ENCODE measurements around the gene ERICH6B.

The ERICH6B gene

DNA sequence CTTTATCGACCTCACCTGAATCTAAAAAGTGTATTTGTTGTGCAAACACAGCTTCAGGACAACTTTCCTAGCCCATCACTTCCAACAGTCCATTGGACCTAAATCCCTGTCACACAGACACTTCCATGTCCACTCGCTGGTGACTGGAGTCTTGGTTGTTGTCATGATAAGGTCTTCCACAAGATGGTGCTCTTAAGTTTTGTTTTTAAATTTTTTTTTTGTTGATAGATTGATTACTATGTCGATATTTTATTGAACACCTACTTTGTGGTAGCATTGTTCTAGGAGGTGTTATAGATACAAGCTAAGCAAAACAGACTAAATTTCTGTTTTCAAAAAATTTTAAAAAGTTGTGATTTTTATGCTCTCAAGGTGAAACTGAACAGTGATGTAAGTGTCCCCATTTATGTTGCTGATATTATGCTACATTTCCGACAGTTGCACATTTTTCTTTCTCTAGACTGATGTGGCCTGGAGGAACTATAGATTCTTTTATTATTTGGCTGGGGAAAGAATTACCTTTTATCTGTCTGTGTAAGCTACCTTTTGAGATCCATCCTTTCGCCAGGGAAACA, 8.1 kb upstream of the ERICH6B start:
- peak; percentile 68; the same call in 2 of the 3 replicates for ATAC-seq
- TF ChIP-seq TOX (CRISPR knock-in tag; IDR thresholded peaks at IDR 0.05; ENCODE audit: borderline replicate concordance) (no peak), ESRRG (CRISPR knock-in tag; IDR thresholded peaks at IDR 0.05) (no peak), ZNF70 (CRISPR knock-in tag; IDR thresholded peaks at IDR 0.05) (no peak), RARB (CRISPR knock-in tag; IDR thresholded peaks at IDR 0.05) (no peak), SNAI2 (CRISPR knock-in tag; IDR thresholded peaks at IDR 0.05) (no peak), ZNF565 (CRISPR knock-in tag; conservative IDR thresholded peaks at IDR 0.05; ENCODE audit: low read depth) (no peak), TCF4 (CRISPR knock-in tag; IDR thresholded peaks at IDR 0.05; ENCODE audit: borderline replicate concordance) (no peak)
- TF ChIP-seq, protein P1, sequence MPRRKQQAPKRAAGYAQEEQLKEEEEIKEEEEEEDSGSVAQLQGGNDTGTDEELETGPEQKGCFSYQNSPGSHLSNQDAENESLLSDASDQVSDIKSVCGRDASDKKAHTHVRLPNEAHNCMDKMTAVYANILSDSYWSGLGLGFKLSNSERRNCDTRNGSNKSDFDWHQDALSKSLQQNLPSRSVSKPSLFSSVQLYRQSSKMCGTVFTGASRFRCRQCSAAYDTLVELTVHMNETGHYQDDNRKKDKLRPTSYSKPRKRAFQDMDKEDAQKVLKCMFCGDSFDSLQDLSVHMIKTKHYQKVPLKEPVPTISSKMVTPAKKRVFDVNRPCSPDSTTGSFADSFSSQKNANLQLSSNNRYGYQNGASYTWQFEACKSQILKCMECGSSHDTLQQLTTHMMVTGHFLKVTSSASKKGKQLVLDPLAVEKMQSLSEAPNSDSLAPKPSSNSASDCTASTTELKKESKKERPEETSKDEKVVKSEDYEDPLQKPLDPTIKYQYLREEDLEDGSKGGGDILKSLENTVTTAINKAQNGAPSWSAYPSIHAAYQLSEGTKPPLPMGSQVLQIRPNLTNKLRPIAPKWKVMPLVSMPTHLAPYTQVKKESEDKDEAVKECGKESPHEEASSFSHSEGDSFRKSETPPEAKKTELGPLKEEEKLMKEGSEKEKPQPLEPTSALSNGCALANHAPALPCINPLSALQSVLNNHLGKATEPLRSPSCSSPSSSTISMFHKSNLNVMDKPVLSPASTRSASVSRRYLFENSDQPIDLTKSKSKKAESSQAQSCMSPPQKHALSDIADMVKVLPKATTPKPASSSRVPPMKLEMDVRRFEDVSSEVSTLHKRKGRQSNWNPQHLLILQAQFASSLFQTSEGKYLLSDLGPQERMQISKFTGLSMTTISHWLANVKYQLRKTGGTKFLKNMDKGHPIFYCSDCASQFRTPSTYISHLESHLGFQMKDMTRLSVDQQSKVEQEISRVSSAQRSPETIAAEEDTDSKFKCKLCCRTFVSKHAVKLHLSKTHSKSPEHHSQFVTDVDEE (CRISPR knock-in tag; IDR thresholded peaks at IDR 0.05), result no peak
- TF ChIP-seq, protein P2, sequence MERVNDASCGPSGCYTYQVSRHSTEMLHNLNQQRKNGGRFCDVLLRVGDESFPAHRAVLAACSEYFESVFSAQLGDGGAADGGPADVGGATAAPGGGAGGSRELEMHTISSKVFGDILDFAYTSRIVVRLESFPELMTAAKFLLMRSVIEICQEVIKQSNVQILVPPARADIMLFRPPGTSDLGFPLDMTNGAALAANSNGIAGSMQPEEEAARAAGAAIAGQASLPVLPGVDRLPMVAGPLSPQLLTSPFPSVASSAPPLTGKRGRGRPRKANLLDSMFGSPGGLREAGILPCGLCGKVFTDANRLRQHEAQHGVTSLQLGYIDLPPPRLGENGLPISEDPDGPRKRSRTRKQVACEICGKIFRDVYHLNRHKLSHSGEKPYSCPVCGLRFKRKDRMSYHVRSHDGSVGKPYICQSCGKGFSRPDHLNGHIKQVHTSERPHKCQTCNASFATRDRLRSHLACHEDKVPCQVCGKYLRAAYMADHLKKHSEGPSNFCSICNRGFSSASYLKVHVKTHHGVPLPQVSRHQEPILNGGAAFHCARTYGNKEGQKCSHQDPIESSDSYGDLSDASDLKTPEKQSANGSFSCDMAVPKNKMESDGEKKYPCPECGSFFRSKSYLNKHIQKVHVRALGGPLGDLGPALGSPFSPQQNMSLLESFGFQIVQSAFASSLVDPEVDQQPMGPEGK (CRISPR knock-in tag; IDR thresholded peaks at IDR 0.05; ENCODE audit: borderline replicate concordance), result no peak

DNA sequence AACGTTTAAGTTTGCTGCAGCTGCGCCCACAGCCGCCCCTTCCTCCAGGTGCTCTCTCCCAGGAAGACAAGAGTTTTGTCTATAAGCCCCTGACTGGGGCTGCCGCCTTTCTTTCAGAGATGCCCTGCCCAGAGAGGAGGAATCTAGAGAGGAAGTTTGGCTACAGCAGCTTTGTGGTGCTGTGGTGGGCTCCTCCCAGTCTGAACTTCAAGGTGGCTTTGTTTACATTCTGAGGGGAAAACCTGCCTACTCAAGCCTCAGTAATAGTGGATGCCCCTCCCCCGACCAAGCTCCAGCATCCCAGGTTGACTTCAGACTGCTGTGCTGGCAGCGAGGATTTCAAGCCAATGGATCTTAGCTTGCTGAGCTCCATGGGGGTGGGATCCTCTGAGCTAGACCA, 6.4 kb upstream of the ERICH6B start:
- ATAC-seq, result no peak
- TF ChIP-seq ZNF565 (CRISPR knock-in tag; conservative IDR thresholded peaks at IDR 0.05; ENCODE audit: low read depth), result no peak
- TF ChIP-seq, protein P1 (CRISPR knock-in tag; IDR thresholded peaks at IDR 0.05), result no peak
- TF ChIP-seq PPARA (CRISPR knock-in tag; IDR thresholded peaks at IDR 0.05; ENCODE audit: borderline replicate concordance), result no peak
- TF ChIP-seq SNAI2 (CRISPR knock-in tag; IDR thresholded peaks at IDR 0.05), result no peak
- TF ChIP-seq OSR1 (CRISPR knock-in tag; IDR thresholded peaks at IDR 0.05), result no peak
- TF ChIP-seq CSDC2 (CRISPR knock-in tag; IDR thresholded peaks at IDR 0.05), result no peak
- TF ChIP-seq TOX (CRISPR knock-in tag; IDR thresholded peaks at IDR 0.05; ENCODE audit: borderline replicate concordance), result no peak
- TF ChIP-seq ISL1 (CRISPR knock-in tag; IDR thresholded peaks at IDR 0.05), result no peak
- no peak for TF ChIP-seq ZFP3 (CRISPR knock-in tag; IDR thresholded peaks at IDR 0.05)

GRCh38 chr13:45607931-45608330, 7.6 kb downstream of the ERICH6B start:
- no peak for TF ChIP-seq ZNF565 (CRISPR knock-in tag; conservative IDR thresholded peaks at IDR 0.05; ENCODE audit: low read depth)
- no peak for TF ChIP-seq SNAI2 (CRISPR knock-in tag; IDR thresholded peaks at IDR 0.05)
- no peak for TF ChIP-seq BACH2 (CRISPR knock-in tag; IDR thresholded peaks at IDR 0.05; ENCODE audit: borderline replicate concordance)
- TF ChIP-seq ZFP30 (CRISPR knock-in tag; IDR thresholded peaks at IDR 0.05), result no peak
- TF ChIP-seq, protein P2 (CRISPR knock-in tag; IDR thresholded peaks at IDR 0.05; ENCODE audit: borderline replicate concordance), result no peak
- TF ChIP-seq ISL1 (CRISPR knock-in tag; IDR thresholded peaks at IDR 0.05), result no peak
- no peak for TF ChIP-seq TCF4 (CRISPR knock-in tag; IDR thresholded peaks at IDR 0.05; ENCODE audit: borderline replicate concordance)
- no peak for TF ChIP-seq ZFP3 (CRISPR knock-in tag; IDR thresholded peaks at IDR 0.05)
- TF ChIP-seq GLIS3 (CRISPR knock-in tag; IDR thresholded peaks at IDR 0.05), result no peak
- no peak for TF ChIP-seq ESRRG (CRISPR knock-in tag; IDR thresholded peaks at IDR 0.05)
- no peak for TF ChIP-seq ARNTL (CRISPR knock-in tag; IDR thresholded peaks at IDR 0.05; ENCODE audit: borderline replicate concordance, low read depth)
- TF ChIP-seq CREB5 (CRISPR knock-in tag; IDR thresholded peaks at IDR 0.05; ENCODE audit: low read depth), result no peak
- TF ChIP-seq CSRNP3 (CRISPR knock-in tag; IDR thresholded peaks at IDR 0.05), result no peak
- TF ChIP-seq OSR1 (CRISPR knock-in tag; IDR thresholded peaks at IDR 0.05), result no peak
- TF ChIP-seq ZNF70 (CRISPR knock-in tag; IDR thresholded peaks at IDR 0.05), result no peak
- TF ChIP-seq, protein P3, sequence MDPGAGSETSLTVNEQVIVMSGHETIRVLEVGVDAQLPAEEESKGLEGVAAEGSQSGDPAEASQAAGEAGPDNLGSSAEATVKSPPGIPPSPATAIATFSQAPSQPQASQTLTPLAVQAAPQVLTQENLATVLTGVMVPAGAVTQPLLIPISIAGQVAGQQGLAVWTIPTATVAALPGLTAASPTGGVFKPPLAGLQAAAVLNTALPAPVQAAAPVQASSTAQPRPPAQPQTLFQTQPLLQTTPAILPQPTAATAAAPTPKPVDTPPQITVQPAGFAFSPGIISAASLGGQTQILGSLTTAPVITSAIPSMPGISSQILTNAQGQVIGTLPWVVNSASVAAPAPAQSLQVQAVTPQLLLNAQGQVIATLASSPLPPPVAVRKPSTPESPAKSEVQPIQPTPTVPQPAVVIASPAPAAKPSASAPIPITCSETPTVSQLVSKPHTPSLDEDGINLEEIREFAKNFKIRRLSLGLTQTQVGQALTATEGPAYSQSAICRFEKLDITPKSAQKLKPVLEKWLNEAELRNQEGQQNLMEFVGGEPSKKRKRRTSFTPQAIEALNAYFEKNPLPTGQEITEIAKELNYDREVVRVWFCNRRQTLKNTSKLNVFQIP (CRISPR knock-in tag; IDR thresholded peaks at IDR 0.05; ENCODE audit: borderline replicate concordance, low read depth), result no peak
- TF ChIP-seq CSDC2 (CRISPR knock-in tag; IDR thresholded peaks at IDR 0.05), result no peak
- no peak for ATAC-seq

All from SK-N-SH treated with all-trans-retinoic acid at 6 μM for 48 hours (cell line).